K562 (cell line): ENCODE data around the gene FGF1. TPM values are rescaled to one million over a fixed set of nuclear protein-coding genes. Genes with fewer than 3 reads are reported as not detected.

ENCODE experiments used
- ARID1B ChIP-seq: fragments of 450-650 bp; IDR thresholded peaks from 2 replicates; pipeline ENCODE4 v1.6.1; 2016; ENCODE audit warnings: antibody characterized with exemption, mild to moderate bottlenecking, inconsistent platforms
- CEBPG ChIP-seq, 3 experiments: fragments of 200-800 bp in 1 of 3; sonication (Bioruptor generic) in 1 of 3; sonication (generic) in 1 of 3; formaldehyde crosslinking in 1 of 3; IDR thresholded peaks in 2 of 3; conservative IDR thresholded peaks in 1 of 3; 2 replicates each; pipeline versions ENCODE4 v1.6.1 to v1.8.0; 2016 to 2022; ENCODE audit warnings: missing compliant biosample characterization in 2 of 3, missing genetic modification characterization in 2 of 3, mild to moderate bottlenecking in 1 of 3, missing genetic modification reagents in 1 of 3
- CTCFL ChIP-seq: IDR thresholded peaks from 2 replicates; pipeline ENCODE4 v1.6.1; 2011; ENCODE audit warnings: borderline replicate concordance, low read depth, mild to moderate bottlenecking, moderate library complexity, low read length; ENCODE audit not compliant: insufficient read depth, poor library complexity, severe bottlenecking
- KAT2B ChIP-seq: IDR thresholded peaks from one replicate; pipeline ENCODE4 v1.6.1; 2012; ENCODE audit warnings: low read depth, mild to moderate bottlenecking, control low read depth, inconsistent platforms, low read length, moderate library complexity
- MEIS2 ChIP-seq: fragments of 450-650 bp; IDR thresholded peaks from 2 replicates; pipeline ENCODE4 v1.6.1; 2014; ENCODE audit warnings: mild to moderate bottlenecking; ENCODE audit not compliant: partially characterized antibody
- MGA ChIP-seq: fragments of 450-650 bp; IDR thresholded peaks from 2 replicates; pipeline ENCODE4 v1.6.1; 2016; ENCODE audit warnings: mild to moderate bottlenecking, moderate library complexity
- PBX2 ChIP-seq, 2 experiments: IDR thresholded peaks in 1 of 2; conservative IDR thresholded peaks in 1 of 2; 2 replicates each; pipeline ENCODE4 v1.6.1; 2016; ENCODE audit warnings: low read depth in 2 of 2, mild to moderate bottlenecking in 1 of 2, missing compliant biosample characterization in 1 of 2, missing genetic modification characterization in 1 of 2, moderate library complexity in 1 of 2
- RB1 ChIP-seq: fragments of 450-650 bp; IDR thresholded peaks from 2 replicates; pipeline ENCODE4 v1.6.1; 2017; ENCODE audit warnings: low read depth, mild to moderate bottlenecking
- RNF2 ChIP-seq: sonication (generic); IDR thresholded peaks from 2 replicates; pipeline ENCODE4 v1.6.1; 2016
- ZNF197 ChIP-seq: fragments of 200-800 bp; sonication (Bioruptor generic); IDR thresholded peaks from 2 replicates; pipeline ENCODE4 v1.6.1; 2016; ENCODE audit warnings: low read depth, missing genetic modification characterization, missing compliant biosample characterization
- ZNF445 ChIP-seq: fragments of 250-450 bp; sonication (Bioruptor Pico); IDR thresholded peaks from 2 replicates; pipeline ENCODE4 v1.4.0; 2020; ENCODE audit warnings: low read depth, mild to moderate bottlenecking, moderate library complexity
- polyA plus RNA-seq, 8 experiments: library from polyadenylated mRNA; depleted of rRNA in 4 of 8; stranded (reverse) in 5 of 8; unstranded in 3 of 8; fragments of >200 nt; fragmentation: Nextera tagmentation in 2 of 8; fragmentation: Illumina TruSeq in 1 of 8; extraction: Ambion mirVana in 2 of 8; extraction: Trizol in 1 of 8; gene quantifications; 2 replicates each; pipeline versions ENCODE4 v1.2.1 to v1.2.3, GENCODE V29; 2011 to 2014; ENCODE audit warnings: inconsistent platforms in 1 of 8, missing spikeins in 1 of 8
- total RNA-seq, 7 experiments: library from RNA; depleted of rRNA in 6 of 7; stranded (reverse); fragments of >200 nt in 6 of 7; fragmentation: Illumina TruSeq in 2 of 7; extraction: Trizol in 2 of 7; gene quantifications; 2 replicates each; pipeline versions ENCODE4 v1.2.1 to v1.2.3, GENCODE V29; 2011 to 2021; ENCODE audit warnings: low replicate concordance in 1 of 7

Gene FGF1
- total and polyA plus RNA-seq, 9 of the 15 experiments (the other 6 are each of a cell fraction or from before 2014, with no cell fraction given) = not detected

- no peak for TF ChIP-seq PBX2 (CRISPR knock-in tag; IDR thresholded peaks at IDR 0.05; ENCODE audit: low read depth)
- peak; percentile 58 for TF ChIP-seq PBX2 (tag; conservative IDR thresholded peaks at IDR 0.05; ENCODE audit: low read depth)
- TF ChIP-seq ZNF197 (CRISPR knock-in tag) = 0 out of 2 replicates have a peak, but pooled peaks have one; percentile 44
- TF ChIP-seq RB1 = no peak
- TF ChIP-seq KAT2B = no peak
- peak; percentile 51; the same call in 1 of the 2 replicates for TF ChIP-seq ARID1B
- TF ChIP-seq ZNF445 (CRISPR knock-in tag) = no peak
- peak; percentile 83 for TF ChIP-seq MEIS2
- no peak for TF ChIP-seq CEBPG (CRISPR knock-in tag; IDR thresholded peaks at IDR 0.05)
- no peak for TF ChIP-seq CEBPG (tag; conservative IDR thresholded peaks at IDR 0.05 in 1 of 2, IDR thresholded peaks at IDR 0.05 in 1 of 2)
- TF ChIP-seq MGA = no peak
- no peak for TF ChIP-seq CTCFL
- peak; percentile 34; the same call in 1 of the 2 replicates for TF ChIP-seq RNF2
These were observed 41.8 kb upstream of the FGF1 start (continued) for GRCh38 chr5:142727735-142728047.
